Measurements from ENCODE around the gene TBC1D23.
"Not testable (repeated sequence)": the region's sequence is repeated elsewhere in the genome, so short reads cannot be mapped to it uniquely, and the experiment has no call there.

DNA sequence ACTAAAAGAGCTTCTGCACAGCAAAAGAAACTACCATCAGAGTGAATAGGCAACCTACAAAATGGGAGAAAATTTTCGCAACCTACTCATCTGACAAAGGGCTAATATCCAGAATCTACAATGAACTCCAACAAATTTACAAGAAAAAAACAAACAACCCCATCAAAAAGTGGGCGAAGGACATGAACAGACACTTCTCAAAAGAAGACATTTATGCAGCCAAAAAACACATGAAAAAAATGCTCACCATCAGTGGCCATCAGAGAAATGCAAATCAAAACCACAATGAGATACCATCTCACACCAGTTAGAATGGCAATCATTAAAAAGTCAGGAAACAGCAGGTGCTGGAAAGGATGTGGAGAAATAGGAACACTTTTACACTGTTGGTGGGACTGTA lies 91.0 kb downstream of the TBC1D23 start:
- TF ChIP-seq, protein P1, sequence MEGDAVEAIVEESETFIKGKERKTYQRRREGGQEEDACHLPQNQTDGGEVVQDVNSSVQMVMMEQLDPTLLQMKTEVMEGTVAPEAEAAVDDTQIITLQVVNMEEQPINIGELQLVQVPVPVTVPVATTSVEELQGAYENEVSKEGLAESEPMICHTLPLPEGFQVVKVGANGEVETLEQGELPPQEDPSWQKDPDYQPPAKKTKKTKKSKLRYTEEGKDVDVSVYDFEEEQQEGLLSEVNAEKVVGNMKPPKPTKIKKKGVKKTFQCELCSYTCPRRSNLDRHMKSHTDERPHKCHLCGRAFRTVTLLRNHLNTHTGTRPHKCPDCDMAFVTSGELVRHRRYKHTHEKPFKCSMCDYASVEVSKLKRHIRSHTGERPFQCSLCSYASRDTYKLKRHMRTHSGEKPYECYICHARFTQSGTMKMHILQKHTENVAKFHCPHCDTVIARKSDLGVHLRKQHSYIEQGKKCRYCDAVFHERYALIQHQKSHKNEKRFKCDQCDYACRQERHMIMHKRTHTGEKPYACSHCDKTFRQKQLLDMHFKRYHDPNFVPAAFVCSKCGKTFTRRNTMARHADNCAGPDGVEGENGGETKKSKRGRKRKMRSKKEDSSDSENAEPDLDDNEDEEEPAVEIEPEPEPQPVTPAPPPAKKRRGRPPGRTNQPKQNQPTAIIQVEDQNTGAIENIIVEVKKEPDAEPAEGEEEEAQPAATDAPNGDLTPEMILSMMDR (IDR thresholded peaks at IDR 0.05; ENCODE audit: low read length): not testable (repeated sequence)
- not testable (repeated sequence) for TF ChIP-seq EZH2 (IDR thresholded peaks at IDR 0.05; ENCODE audit: borderline replicate concordance, low read length)
